H1 (cell line): ENCODE data around the gene KCNQ1. TPM values are rescaled to one million over a fixed set of nuclear protein-coding genes. Genes with fewer than 3 reads are reported as not detected.

ENCODE experiments used
- NRF1 ChIP-seq: IDR thresholded peaks from 2 replicates; pipeline ENCODE4 v1.6.1; 2011; ENCODE audit warnings: mild to moderate bottlenecking, low read depth, low read length, improper control_type of control experiment
- POLR2A ChIP-seq, 2 experiments: IDR thresholded peaks; 1 replicate in 1 of 2; 2 replicates in 1 of 2; pipeline ENCODE4 v1.6.1; 2011; ENCODE audit warnings: low read depth in 2 of 2, low read length in 2 of 2, mild to moderate bottlenecking in 2 of 2; ENCODE audit errors: control extremely low read depth in 1 of 2
- RXRA ChIP-seq: IDR thresholded peaks from 2 replicates; pipeline ENCODE4 v1.6.1; 2011; ENCODE audit warnings: low read depth, mild to moderate bottlenecking, low read length, moderate library complexity; ENCODE audit not compliant: insufficient read depth
- SUZ12 ChIP-seq: fragments of 200-600 bp; sonication (generic); IDR thresholded peaks from 2 replicates; pipeline ENCODE4 v1.6.1; 2012; ENCODE audit warnings: mild to moderate bottlenecking, inconsistent platforms, low read length, moderate library complexity, mixed read lengths
- polyA plus RNA-seq, 7 experiments: library from polyadenylated mRNA; depleted of rRNA in 3 of 7; stranded (reverse) in 5 of 7; unstranded in 2 of 7; fragments of >200 nt in 5 of 7; fragments of 200-250 nt in 2 of 7; gene quantifications; 1 replicate in 5 of 7; 2 replicates in 1 of 7; 4 replicates in 1 of 7; pipeline versions ENCODE4 v1.2.1 to v1.2.3, GENCODE V29; 2011 to 2013; ENCODE audit warnings: missing spikeins in 2 of 7, mixed read lengths in 2 of 7
- total RNA-seq: library from RNA; stranded (reverse); fragmentation: NEBNext Ultra II Directional; extraction: Animal tissue kit (Norgen Biotek cat#: 25700); gene quantifications from 2 replicates; pipeline ENCODE4 v1.2.1, GENCODE V29; 2021

Gene KCNQ1
- total and polyA plus RNA-seq, 2 of the 8 experiments (the other 6 are each of a cell fraction or from before 2014, with no cell fraction given) = 1.9 to 2.0 TPM

GRCh38 chr11:2832533-2833020, 387.8 kb downstream of the KCNQ1 start (continued):
- TF ChIP-seq POLR2A (IDR thresholded peaks at IDR 0.05; ENCODE audit: control extremely low read depth in 1 of 2, low read depth in 2 of 2, low read length in 2 of 2) (no peak), NRF1 (no peak), RXRA (no peak), SUZ12 (no peak)
- TF ChIP-seq, all 59 proteins: peak for 0
